ENCODE measurements around the gene KIF2B. TPM values are rescaled to one million over a fixed set of nuclear protein-coding genes. Genes with fewer than 3 reads are reported as not detected.

Gene KIF2B
- total RNA-seq, 2 experiments from 2014 or later = not detected

GRCh38 chr17:53806473-53806872 is 16.3 kb upstream of the KIF2B start:
- Mint-ChIP-seq H3K4me1 (ENCODE audit: low read depth) (no peaks in the 10 kb centered on the region), H3K4me3 (no peak overlapping the region), H3K27me3 (no peaks in the 10 kb centered on the region), H3K36me3 (ENCODE audit: low read depth) (no peaks in the 10 kb centered on the region), H3K27ac (no peak overlapping the region), H3K9me3 (peaks cover 7% of the 10 kb centered on the region)
- CTCF ChIA-PET = no interaction called here
- no peaks in the 10 kb centered on the region for H3K27me3 ChIP-seq (ENCODE audit: control insufficient read depth in 1 of 2, insufficient read depth in 2 of 2, low read length in 2 of 2)
- H3K36me3 ChIP-seq (ENCODE audit: insufficient read depth, low read length) = no peaks in the 10 kb centered on the region
- peaks cover 0 to 4% of the 10 kb centered on the region in 2 experiments for H3K9me3 ChIP-seq (ENCODE audit: control insufficient read depth in 1 of 2, insufficient read depth in 1 of 2, low read length in 2 of 2)
- ATAC-seq (ENCODE audit: poor library complexity) (no peak), DNase-seq (no peak)
- H3K4me1 ChIP-seq (ENCODE audit: insufficient read depth, low read length) = no peaks in the 10 kb centered on the region
- intact Hi-C loops (cut with DNase I, micrococcal nuclease) = no loop called here
- no peak for TF ChIP-seq CTCF (IDR thresholded peaks at IDR 0.05)
- POLR2A ChIA-PET = no interaction called here
- H3K4me3 ChIP-seq (ENCODE audit: low read length) = no peak overlapping the region
- H3K27ac ChIP-seq (ENCODE audit: low read depth in 1 of 2, low read length in 2 of 2) = no peak overlapping the region

GRCh38 chr17:53807286-53807685 is 15.4 kb upstream of the KIF2B start:
- Mint-ChIP-seq H3K27me3 (no peaks in the 10 kb centered on the region), H3K27ac (no peak overlapping the region), H3K36me3 (ENCODE audit: low read depth) (no peaks in the 10 kb centered on the region), H3K4me3 (no peak overlapping the region), H3K4me1 (ENCODE audit: low read depth) (no peaks in the 10 kb centered on the region), H3K9me3 (peaks cover 7% of the 10 kb centered on the region)
- no peak overlapping the region for H3K4me3 ChIP-seq (ENCODE audit: low read length)
- H3K27ac ChIP-seq (ENCODE audit: low read depth in 1 of 2, low read length in 2 of 2) = no peak overlapping the region
- ChIA-PET POLR2A (no interaction called here), CTCF (no interaction called here)
- H3K27me3 ChIP-seq (ENCODE audit: control insufficient read depth in 1 of 2, insufficient read depth in 2 of 2, low read length in 2 of 2) = no peaks in the 10 kb centered on the region
- no peaks in the 10 kb centered on the region for H3K4me1 ChIP-seq (ENCODE audit: insufficient read depth, low read length)
- H3K36me3 ChIP-seq (ENCODE audit: insufficient read depth, low read length) = no peaks in the 10 kb centered on the region
- H3K9me3 ChIP-seq (ENCODE audit: control insufficient read depth in 1 of 2, insufficient read depth in 1 of 2, low read length in 2 of 2) = peaks cover 0 to 4% of the 10 kb centered on the region in 2 experiments
- no peak for TF ChIP-seq CTCF (IDR thresholded peaks at IDR 0.05)
- DNase-seq (no peak), ATAC-seq (ENCODE audit: poor library complexity) (no peak)
- intact Hi-C loops (cut with DNase I, micrococcal nuclease) = no loop called here

- H3K9me3 Mint-ChIP-seq = peaks cover 5% of the 10 kb centered on the region
- no peaks in the 10 kb centered on the region for H3K27me3 ChIP-seq (ENCODE audit: control insufficient read depth in 1 of 2, insufficient read depth in 2 of 2, low read length in 2 of 2)
- DNase-seq (no peak), ATAC-seq (ENCODE audit: poor library complexity) (no peak)
- H3K4me3 ChIP-seq (ENCODE audit: low read length) = no peak overlapping the region
- H3K9me3 ChIP-seq (ENCODE audit: control insufficient read depth in 1 of 2, insufficient read depth in 1 of 2, low read length in 2 of 2) = peaks cover 0 to 8% of the 10 kb centered on the region in 2 experiments
- H3K4me1 ChIP-seq (ENCODE audit: insufficient read depth, low read length) = no peaks in the 10 kb centered on the region
- H3K27ac Mint-ChIP-seq = no peak overlapping the region
- H3K36me3 ChIP-seq (ENCODE audit: insufficient read depth, low read length) = no peaks in the 10 kb centered on the region
- ChIA-PET CTCF (no interaction called here), POLR2A (no interaction called here)
- intact Hi-C loops (cut with DNase I, micrococcal nuclease) = no loop called here
- no peaks in the 10 kb centered on the region for H3K4me1 Mint-ChIP-seq (ENCODE audit: low read depth)
- H3K27ac ChIP-seq (ENCODE audit: low read depth in 1 of 2, low read length in 2 of 2) = no peak overlapping the region
- no peaks in the 10 kb centered on the region for H3K36me3 Mint-ChIP-seq (ENCODE audit: low read depth)
- no peaks in the 10 kb centered on the region for H3K27me3 Mint-ChIP-seq
- no peak overlapping the region for H3K4me3 Mint-ChIP-seq
- no peak for TF ChIP-seq CTCF (IDR thresholded peaks at IDR 0.05)
Observed at GRCh38 chr17:53818271-53818670, 4.5 kb upstream of the KIF2B start.
